GM12864 (cell line): ENCODE measurements around the gene IL1RL1.

Experiments
- DNase-seq: peaks from one replicate; pipeline ENCODE4 v3.0.0-alpha.2; 2011; ENCODE audit warnings: low read depth
- H3K4me3 ChIP-seq: 2 replicates; pipeline ENCODE4 v1.5.1; 2011; ENCODE audit warnings: mild to moderate bottlenecking, low read depth, low read length, control low read depth
- TF ChIP-seq, protein P1 (sequence below): IDR thresholded peaks from 2 replicates; pipeline ENCODE4 v1.5.1; 2011; ENCODE audit warnings: low read depth, mild to moderate bottlenecking, moderate library complexity, low read length, control low read depth, inconsistent platforms; ENCODE audit errors: missing control alignments

IL1RL1 gene

GRCh38 chr2:102385522-102385921 lies 74.2 kb downstream of the IL1RL1 start:
- DNase-seq = no peak
- TF ChIP-seq, protein P1, sequence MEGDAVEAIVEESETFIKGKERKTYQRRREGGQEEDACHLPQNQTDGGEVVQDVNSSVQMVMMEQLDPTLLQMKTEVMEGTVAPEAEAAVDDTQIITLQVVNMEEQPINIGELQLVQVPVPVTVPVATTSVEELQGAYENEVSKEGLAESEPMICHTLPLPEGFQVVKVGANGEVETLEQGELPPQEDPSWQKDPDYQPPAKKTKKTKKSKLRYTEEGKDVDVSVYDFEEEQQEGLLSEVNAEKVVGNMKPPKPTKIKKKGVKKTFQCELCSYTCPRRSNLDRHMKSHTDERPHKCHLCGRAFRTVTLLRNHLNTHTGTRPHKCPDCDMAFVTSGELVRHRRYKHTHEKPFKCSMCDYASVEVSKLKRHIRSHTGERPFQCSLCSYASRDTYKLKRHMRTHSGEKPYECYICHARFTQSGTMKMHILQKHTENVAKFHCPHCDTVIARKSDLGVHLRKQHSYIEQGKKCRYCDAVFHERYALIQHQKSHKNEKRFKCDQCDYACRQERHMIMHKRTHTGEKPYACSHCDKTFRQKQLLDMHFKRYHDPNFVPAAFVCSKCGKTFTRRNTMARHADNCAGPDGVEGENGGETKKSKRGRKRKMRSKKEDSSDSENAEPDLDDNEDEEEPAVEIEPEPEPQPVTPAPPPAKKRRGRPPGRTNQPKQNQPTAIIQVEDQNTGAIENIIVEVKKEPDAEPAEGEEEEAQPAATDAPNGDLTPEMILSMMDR = no peak
- H3K4me3 ChIP-seq = no peak overlapping the region

DNA sequence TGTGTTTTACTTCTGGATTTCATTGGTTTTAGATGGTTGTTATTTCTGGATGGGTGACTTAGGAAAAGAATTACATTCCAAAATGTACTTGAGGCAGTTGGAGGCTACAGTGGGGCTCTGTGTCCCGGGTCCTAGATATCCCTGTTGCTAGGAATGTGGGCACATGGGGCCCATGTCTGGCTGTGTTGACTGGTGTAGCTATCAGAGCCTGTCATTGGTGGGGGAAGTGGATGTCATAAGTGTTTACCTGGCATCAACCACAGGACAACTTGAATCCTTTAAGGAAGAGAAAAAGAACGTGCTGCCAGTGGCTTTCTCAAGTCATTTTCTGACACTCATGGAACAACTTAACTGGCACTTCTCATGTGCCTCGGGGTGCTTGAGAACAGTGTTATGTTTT lies 74.6 kb downstream of the IL1RL1 start:
- DNase-seq = no peak
- H3K4me3 ChIP-seq = no peak overlapping the region
- TF ChIP-seq, protein P1 = no peak

- TF ChIP-seq, protein P1 = no peak
- DNase-seq = no peak
- H3K4me3 ChIP-seq = no peak overlapping the region
Observed at GRCh38 chr2:102386867-102387541, 75.6 kb downstream of the IL1RL1 start.

GRCh38 chr2:102387763-102388546 lies 76.6 kb downstream of the IL1RL1 start:
- no peak for DNase-seq
- TF ChIP-seq, protein P1 = no peak
- no peak overlapping the region for H3K4me3 ChIP-seq

DNA sequence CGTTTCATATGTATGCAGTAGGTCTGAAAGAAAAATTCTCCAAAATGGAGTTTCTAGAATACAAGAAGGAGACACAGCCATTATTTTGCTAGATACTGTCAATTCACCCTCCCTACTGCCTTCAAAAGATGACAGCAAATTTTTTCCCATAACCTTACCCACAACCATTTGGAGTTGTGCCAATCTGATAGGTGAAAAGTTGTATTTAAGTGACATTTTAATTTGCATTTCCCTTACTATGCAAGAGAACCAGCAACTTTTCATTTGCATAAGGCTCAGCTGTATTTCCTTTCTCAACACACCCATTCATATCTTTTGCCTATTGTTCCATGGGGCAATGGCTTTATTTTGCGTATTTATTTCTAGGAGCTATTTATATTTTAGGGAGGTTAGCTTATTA lies 80.2 kb downstream of the IL1RL1 start:
- DNase-seq = no peak
- TF ChIP-seq, protein P1 = no peak
- H3K4me3 ChIP-seq = no peak overlapping the region

- H3K4me3 ChIP-seq = no peak overlapping the region
- TF ChIP-seq, protein P1 = no peak
- DNase-seq = no peak
Observed at GRCh38 chr2:102392096-102392495, 80.7 kb downstream of the IL1RL1 start.
